ENCODE results near the gene KCNH2.

Gene KCNH2

DNA sequence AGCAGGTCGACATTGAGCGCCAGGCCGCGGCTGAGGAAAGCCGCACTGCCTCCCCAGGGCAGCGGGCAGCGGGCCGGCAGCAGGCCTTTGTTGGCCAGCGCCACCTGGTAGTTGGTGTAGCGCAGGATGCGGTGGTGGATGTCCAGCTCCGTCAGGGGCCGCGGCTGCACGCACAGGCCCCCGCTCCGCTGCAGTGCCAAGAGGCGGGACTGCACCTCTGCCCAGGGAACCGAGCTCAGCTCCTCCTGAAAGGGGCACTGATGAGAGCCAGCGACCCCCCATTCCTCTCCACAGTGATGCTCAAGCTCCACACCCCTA is 41.0 kb upstream of the KCNH2 start:
- TF ChIP-seq TAF1 (IDR thresholded peaks at IDR 0.05; ENCODE audit: low read depth, low read length) (no peak), POLR2AphosphoS5 (IDR thresholded peaks at IDR 0.05; ENCODE audit: low read depth, low read length) (no peak), PAX5 (IDR thresholded peaks at IDR 0.05; ENCODE audit: insufficient read depth, low read length, severe bottlenecking) (no peak), POU2F2 (IDR thresholded peaks at IDR 0.05; ENCODE audit: low read depth, low read length) (no peak), POLR2A (IDR thresholded peaks at IDR 0.05; ENCODE audit: low read depth, low read length) (no peak)
- FAIRE-seq (no peak), DNase-seq (ENCODE audit: insufficient read length, low spot score) (no peak)

DNA sequence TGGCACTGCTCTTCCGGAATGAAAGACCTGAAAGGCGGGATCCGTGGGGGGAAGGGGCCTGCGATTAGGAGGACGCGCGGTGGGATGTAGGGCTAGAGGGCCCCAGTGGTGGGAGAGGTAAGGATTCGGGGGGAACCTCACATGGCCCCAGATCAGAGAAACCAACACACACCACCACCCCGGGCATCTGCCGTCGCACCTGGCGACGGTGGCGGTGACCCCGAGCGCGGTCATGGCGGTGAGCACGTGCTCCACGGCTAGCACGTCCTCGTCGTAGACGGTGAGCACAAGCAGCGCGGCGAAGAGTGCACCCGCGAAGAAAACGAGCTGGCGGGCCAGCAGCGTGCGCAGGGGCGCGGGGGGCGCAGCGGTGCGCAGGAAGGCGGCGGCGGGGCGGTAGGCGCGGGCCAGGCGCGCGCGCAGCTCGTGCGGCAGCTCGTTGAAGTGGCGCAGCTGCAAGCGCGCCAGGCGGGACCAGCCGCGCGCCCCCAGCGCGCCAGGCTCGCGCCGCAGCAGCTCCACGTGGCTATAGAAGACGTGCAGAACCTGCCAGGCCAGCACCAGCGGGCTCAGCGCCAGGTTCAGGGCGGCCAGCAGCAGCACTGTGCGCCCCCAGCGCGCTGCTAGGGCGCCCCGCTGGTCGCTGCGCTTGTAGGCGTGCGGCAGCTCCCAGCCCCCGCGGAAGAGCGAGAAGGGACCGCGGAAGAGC is 40.5 kb upstream of the KCNH2 start:
- DNase-seq (ENCODE audit: insufficient read length, low spot score) (no peak), FAIRE-seq (peak; percentile 64)
- TF ChIP-seq SPI1 (IDR thresholded peaks at IDR 0.05; ENCODE audit: low read depth, low read length) (no peak), POLR2AphosphoS5 (IDR thresholded peaks at IDR 0.05; ENCODE audit: low read depth, low read length) (no peak), PAX5 (IDR thresholded peaks at IDR 0.05; ENCODE audit: insufficient read depth, low read length, severe bottlenecking) (no peak), POU2F2 (IDR thresholded peaks at IDR 0.05; ENCODE audit: low read depth, low read length) (no peak), TAF1 (IDR thresholded peaks at IDR 0.05; ENCODE audit: low read depth, low read length) (no peak), POLR2A (IDR thresholded peaks at IDR 0.05; ENCODE audit: low read depth, low read length) (no peak)

DNA sequence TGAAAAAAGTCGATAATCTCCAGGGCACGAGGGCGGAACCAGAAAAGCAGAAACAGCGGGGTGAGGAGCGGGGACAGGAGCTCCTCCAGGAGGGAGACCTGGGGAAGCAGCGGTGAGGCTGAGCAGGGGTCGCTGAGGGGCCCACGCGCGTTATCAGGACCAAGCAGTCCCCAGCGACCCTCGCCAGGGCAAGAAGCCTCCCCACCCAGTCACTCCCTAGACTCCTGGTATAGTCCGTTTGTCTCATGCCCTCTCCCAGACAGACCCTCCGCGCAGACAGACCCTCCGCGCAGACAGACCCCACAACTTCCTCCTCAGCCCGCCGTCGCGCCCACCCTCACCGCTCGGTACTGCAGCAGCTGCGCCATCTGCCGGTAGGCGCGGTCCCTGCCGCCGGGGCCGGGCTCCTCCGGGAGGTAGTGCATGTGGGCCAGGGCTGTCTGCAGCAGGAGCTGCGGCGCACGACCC is 39.9 kb upstream of the KCNH2 start:
- no peak for FAIRE-seq
- TF ChIP-seq SPI1 (IDR thresholded peaks at IDR 0.05; ENCODE audit: low read depth, low read length) (no peak), POU2F2 (IDR thresholded peaks at IDR 0.05; ENCODE audit: low read depth, low read length) (no peak), PAX5 (IDR thresholded peaks at IDR 0.05; ENCODE audit: insufficient read depth, low read length, severe bottlenecking) (no peak), POLR2A (IDR thresholded peaks at IDR 0.05; ENCODE audit: low read depth, low read length) (no peak), TAF1 (IDR thresholded peaks at IDR 0.05; ENCODE audit: low read depth, low read length) (no peak), POLR2AphosphoS5 (IDR thresholded peaks at IDR 0.05; ENCODE audit: low read depth, low read length) (no peak)
- DNase-seq (ENCODE audit: insufficient read length, low spot score): peak; percentile 82

DNA sequence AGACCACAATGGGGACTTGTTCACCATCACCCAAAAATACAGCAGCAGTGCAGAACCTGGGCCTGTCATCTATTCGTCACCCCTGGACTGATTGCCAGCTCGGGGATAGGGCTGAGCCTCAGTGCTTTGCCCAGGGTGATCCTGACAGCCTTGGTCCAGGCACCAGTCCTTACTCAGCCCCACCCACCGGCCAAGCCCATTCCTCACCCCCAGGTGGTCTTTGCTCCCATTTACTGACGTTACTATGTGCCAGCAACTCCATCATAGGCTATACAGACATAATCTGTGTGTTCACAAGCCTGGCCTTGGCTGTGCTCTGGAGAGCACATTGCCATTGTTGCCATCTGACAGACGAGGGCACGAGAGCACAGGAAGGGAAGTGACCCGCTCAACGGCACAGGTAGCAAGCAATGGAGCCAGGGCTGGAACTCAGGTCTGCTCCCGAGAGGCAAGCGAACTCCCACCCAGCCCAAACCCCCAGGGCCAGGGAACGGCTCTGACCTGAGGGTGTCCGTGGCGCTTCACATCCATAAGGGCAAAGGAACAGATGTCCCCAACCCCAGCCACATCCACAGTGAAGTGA is 39.3 kb upstream of the KCNH2 start:
- FAIRE-seq (no peak), DNase-seq (ENCODE audit: insufficient read length, low spot score) (no peak)
- TF ChIP-seq POLR2A (IDR thresholded peaks at IDR 0.05; ENCODE audit: low read depth, low read length): no peak
- no peak for TF ChIP-seq PAX5 (IDR thresholded peaks at IDR 0.05; ENCODE audit: insufficient read depth, low read length, severe bottlenecking)
- no peak for TF ChIP-seq TAF1 (IDR thresholded peaks at IDR 0.05; ENCODE audit: low read depth, low read length)

DNA sequence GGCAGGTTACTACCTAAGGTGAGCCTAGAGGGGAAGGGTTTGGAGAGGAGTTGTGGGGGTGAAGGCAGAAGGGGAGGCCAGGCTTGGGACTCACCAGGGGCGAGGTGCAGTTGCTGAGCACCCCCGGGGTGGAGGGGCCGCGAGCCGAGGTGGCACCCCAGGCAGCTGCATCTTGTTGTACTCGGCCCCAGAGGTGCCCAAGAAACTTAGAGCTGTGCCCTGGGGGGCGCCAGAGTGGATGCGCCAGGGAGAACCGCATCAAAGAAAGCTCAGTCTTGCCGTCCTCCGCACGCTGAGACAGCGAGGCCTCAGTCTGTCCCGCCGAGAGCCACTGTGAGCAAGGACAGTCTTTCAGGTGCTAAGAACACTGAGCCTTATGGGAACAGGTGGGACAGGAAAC is 38.8 kb upstream of the KCNH2 start:
- no peak for TF ChIP-seq PAX5 (IDR thresholded peaks at IDR 0.05; ENCODE audit: insufficient read depth, low read length, severe bottlenecking)
- TF ChIP-seq POLR2AphosphoS5 (IDR thresholded peaks at IDR 0.05; ENCODE audit: low read depth, low read length): no peak
- no peak for TF ChIP-seq SPI1 (IDR thresholded peaks at IDR 0.05; ENCODE audit: low read depth, low read length)
- TF ChIP-seq TAF1 (IDR thresholded peaks at IDR 0.05; ENCODE audit: low read depth, low read length): no peak
- no peak for TF ChIP-seq POLR2A (IDR thresholded peaks at IDR 0.05; ENCODE audit: low read depth, low read length)
- TF ChIP-seq POU2F2 (IDR thresholded peaks at IDR 0.05; ENCODE audit: low read depth, low read length): no peak
- no peak for FAIRE-seq
- no peak for DNase-seq (ENCODE audit: insufficient read length, low spot score)

DNA sequence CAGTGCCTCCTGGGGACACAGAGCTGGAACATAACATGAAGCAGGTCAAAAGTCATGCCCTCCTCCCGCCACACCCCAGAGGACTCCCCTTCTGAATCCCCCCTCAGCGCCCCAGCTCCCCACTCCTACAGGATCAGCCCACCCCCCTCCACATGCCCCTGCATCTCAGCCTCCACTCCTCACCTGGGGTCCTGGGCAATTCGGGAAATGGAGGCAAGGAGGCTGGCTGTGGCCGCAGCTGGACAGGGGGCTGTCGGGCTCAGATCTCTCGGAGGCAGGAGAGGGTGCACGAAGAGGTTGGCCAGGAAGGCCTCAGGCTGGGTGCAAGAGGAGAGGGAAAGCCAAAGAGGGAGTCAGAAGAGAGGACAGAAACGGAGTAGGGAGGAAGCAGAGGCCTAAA is 38.4 kb upstream of the KCNH2 start:
- DNase-seq (ENCODE audit: insufficient read length, low spot score): no peak
- TF ChIP-seq POU2F2 (IDR thresholded peaks at IDR 0.05; ENCODE audit: low read depth, low read length) (no peak), TAF1 (IDR thresholded peaks at IDR 0.05; ENCODE audit: low read depth, low read length) (no peak)
- FAIRE-seq: no peak

- no peak for DNase-seq (ENCODE audit: insufficient read length, low spot score)
- no peak for TF ChIP-seq TAF1 (IDR thresholded peaks at IDR 0.05; ENCODE audit: low read depth, low read length)
- no peak for TF ChIP-seq SPI1 (IDR thresholded peaks at IDR 0.05; ENCODE audit: low read depth, low read length)
- no peak for TF ChIP-seq PAX5 (IDR thresholded peaks at IDR 0.05; ENCODE audit: insufficient read depth, low read length, severe bottlenecking)
- no peak for TF ChIP-seq POLR2A (IDR thresholded peaks at IDR 0.05; ENCODE audit: low read depth, low read length)
- TF ChIP-seq POU2F2 (IDR thresholded peaks at IDR 0.05; ENCODE audit: low read depth, low read length): no peak
- TF ChIP-seq POLR2AphosphoS5 (IDR thresholded peaks at IDR 0.05; ENCODE audit: low read depth, low read length): no peak
- no peak for FAIRE-seq
These were observed 37.8 kb upstream of the KCNH2 start for GRCh38 chr7:151015967-151016366.

DNA sequence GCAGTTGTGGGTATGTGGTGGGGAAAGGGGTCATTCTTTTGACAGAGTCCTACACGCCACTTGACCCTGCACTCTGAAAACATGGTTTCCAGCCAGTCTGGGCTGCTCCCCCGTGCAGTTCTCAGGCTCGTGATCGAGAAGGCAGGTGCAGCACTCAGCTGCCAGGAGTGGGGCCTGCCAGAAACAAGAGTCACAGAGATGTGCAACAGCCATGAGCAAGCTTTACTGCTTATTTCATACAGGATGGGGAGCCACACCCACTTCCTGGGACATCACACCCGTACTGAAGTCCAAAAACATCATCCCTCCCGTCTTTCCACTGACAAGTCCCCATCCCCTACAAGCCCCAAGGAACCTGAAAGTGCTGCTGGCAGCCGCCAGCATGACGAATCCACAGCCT is 36.8 kb upstream of the KCNH2 start:
- FAIRE-seq: peak; percentile 40
- DNase-seq (ENCODE audit: insufficient read length, low spot score): no peak
- TF ChIP-seq POLR2AphosphoS5 (IDR thresholded peaks at IDR 0.05; ENCODE audit: low read depth, low read length): no peak

- FAIRE-seq (peak; percentile 85), DNase-seq (ENCODE audit: insufficient read length, low spot score) (peak; percentile 67)
- TF ChIP-seq TAF1 (IDR thresholded peaks at IDR 0.05; ENCODE audit: low read depth, low read length) (no peak), SPI1 (IDR thresholded peaks at IDR 0.05; ENCODE audit: low read depth, low read length) (no peak), POLR2A (IDR thresholded peaks at IDR 0.05; ENCODE audit: low read depth, low read length) (no peak), POU2F2 (IDR thresholded peaks at IDR 0.05; ENCODE audit: low read depth, low read length) (no peak), POLR2AphosphoS5 (IDR thresholded peaks at IDR 0.05; ENCODE audit: low read depth, low read length) (no peak), PAX5 (IDR thresholded peaks at IDR 0.05; ENCODE audit: insufficient read depth, low read length, severe bottlenecking) (no peak)
These were observed 35.8 kb upstream of the KCNH2 start for GRCh38 chr7:151013733-151014497.

- TF ChIP-seq PAX5 (IDR thresholded peaks at IDR 0.05; ENCODE audit: insufficient read depth, low read length, severe bottlenecking): no peak
- no peak for TF ChIP-seq SPI1 (IDR thresholded peaks at IDR 0.05; ENCODE audit: low read depth, low read length)
- TF ChIP-seq POLR2A (IDR thresholded peaks at IDR 0.05; ENCODE audit: low read depth, low read length): no peak
- TF ChIP-seq POU2F2 (IDR thresholded peaks at IDR 0.05; ENCODE audit: low read depth, low read length): no peak
- TF ChIP-seq POLR2AphosphoS5 (IDR thresholded peaks at IDR 0.05; ENCODE audit: low read depth, low read length): no peak
- TF ChIP-seq TAF1 (IDR thresholded peaks at IDR 0.05; ENCODE audit: low read depth, low read length): no peak
- no peak for FAIRE-seq
These were observed 35.2 kb upstream of the KCNH2 start for GRCh38 chr7:151013356-151013732.

More at GRCh38 chr7:151013356-151013732, 35.2 kb upstream of the KCNH2 start:
- no peak for DNase-seq (ENCODE audit: insufficient read length, low spot score)
